ENCODE results near the gene EDARADD.

The EDARADD gene

DNA sequence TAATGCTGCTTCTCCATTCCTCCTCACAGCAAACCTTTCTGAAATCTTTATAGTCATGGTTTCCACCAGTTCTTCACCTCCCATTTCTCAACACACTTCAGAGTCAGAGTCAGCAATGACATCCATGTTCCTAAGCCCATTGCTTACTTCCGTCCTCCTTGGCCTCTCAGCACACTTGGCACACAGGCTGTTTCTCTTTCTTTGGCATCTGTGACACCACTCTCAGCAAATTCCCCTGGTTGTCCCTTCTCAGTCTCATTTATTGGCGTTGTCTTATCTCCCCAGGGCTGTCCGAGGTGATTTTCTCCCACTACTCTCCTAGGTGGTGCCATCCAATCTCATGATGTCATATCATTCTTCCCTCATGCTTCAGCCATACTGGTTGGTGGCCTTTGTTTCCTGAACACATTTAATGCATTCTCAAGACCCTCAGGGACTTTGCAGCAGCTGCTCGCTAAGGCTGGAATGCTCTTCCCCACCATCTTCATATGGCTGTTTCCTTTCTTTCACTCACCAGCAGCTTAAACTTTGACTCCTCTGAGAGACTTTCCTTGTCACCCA is 126.4 kb downstream of the EDARADD start:
- no peak for DNase-seq

DNA sequence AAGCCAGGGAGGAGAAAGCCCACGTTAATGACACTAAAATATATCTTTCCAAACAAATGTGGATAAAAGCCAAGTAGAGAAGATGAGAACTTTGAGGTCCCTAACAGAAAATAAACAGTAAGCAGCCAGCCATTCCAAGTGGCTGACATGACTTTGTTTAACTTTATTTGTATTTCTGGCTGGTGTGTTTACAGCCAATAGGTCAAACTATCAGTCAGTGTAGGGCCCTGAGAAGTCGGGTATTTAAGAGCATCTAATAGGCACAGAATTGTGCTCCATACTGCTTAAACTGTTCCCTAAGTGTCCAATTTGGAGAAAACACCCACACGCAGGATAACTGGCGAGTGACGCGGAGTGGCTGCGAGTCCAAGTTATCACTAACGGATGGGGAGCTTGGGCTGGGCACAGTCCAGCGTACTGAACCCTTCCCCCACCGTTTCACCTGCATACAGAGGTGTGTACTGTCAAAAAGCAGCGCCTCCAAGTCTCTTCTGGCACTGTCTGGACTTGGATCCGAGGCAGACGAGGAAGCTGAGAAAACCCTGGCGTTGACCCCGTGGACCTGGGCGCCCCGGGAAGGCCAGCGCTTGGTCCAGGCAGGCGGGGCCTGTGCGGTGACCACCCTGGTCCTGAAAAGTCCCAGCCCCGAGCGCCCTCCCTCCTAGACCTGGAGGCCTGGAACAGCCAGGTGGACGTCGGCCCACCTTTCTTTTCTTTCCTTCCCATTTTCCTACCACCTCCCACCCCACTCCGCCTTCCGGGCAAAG is 129.0 kb downstream of the EDARADD start:
- DNase-seq = no peak

DNA sequence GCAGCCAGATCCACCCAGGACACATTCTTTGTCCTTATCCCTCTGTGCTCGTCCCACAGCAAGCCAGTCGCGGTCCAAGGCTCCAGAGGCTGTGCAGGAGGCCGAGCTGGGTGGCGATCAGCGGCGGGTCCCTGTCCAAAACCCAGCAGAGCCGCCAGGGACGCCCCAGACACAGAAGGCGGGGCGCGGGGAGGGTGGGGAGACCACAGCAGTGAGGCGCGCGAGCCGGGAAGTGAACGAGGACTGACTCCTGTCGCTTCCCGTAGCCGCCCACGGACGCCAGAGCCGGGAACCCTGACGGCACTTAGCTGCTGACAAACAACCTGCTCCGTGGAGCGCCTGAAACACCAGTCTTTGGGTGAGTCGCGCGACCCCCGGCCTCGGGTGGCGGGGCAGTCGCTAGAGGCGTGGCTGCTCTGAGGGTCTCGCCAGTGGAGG is 129.6 kb downstream of the EDARADD start, which contains the start of gene LGALS8:
Gene LGALS8, plus strand, starts transcription at position 279 of the 438 bp plus-strand sequence. CDS start 2,089 bp downstream, outside the sequence.
- no peak for DNase-seq

DNA sequence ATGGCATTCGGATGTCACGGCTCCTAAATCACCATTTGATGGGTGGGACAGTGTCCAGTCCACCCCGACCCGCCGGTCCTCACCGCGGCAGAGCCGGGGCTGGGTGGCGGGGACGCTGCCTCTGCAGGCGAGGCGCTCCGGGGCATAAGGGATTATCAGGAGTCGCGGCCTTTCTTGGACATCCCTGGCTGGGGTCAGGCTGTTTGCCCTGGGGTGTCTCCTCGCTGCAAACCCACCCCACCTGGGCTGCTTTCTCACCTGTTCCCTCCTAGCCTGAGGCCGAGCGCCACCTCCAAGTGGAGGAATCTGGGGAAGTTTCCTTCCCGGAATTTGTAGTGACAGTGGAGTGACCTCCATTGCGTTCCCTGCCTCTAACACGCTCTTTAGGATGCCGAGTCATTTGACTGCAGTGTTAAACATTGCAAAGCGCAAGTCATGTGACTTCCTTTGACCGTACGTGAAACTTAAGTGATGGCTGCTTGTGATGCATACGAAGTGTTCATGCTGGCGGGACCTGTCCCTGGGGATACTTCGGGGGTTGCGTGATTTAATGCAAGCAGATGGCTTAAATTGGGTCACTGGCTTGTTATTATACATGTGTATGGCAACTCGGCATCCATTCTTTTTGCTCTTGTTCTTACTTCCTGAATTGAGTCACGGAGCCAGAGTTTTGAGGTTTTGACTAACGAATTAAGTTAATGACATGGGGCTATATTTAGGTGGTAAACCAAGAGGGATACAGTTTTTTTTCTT is 130.2 kb downstream of the EDARADD start:
- peak; percentile 36 for DNase-seq

DNA sequence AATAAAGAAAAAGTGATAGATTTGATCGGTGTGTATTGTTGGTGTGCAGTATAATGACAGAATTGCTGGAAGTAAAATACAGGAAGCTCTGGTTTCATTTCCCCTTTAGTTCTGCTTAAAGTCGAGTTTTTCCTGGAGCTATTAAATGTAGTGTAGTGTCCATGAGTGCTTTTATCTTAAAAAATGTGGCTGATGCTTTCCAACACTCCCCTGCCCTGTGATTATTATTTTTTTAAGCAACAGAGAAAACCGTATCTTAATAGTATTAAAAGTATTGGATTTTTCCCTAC is 130.8 kb downstream of the EDARADD start:
- no peak for DNase-seq

DNA sequence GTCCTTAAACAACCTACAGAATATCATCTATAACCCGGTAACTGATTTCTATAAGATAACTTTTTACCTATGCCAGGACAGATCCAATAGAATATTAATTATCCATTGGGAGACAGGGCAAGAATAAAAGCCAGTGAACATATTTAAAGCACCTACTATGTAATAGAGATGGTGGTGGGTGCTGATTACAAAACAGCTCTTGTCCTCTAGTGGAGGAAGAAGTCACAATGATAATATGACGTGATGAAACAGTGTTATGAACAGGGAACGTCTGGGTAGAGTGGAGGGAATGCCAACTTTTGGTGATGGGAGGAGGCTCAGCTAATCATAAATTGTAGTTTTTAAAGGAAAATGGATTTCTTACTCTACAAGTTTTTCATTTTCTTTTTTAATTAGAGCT is 132.0 kb downstream of the EDARADD start:
- no peak for DNase-seq

DNA sequence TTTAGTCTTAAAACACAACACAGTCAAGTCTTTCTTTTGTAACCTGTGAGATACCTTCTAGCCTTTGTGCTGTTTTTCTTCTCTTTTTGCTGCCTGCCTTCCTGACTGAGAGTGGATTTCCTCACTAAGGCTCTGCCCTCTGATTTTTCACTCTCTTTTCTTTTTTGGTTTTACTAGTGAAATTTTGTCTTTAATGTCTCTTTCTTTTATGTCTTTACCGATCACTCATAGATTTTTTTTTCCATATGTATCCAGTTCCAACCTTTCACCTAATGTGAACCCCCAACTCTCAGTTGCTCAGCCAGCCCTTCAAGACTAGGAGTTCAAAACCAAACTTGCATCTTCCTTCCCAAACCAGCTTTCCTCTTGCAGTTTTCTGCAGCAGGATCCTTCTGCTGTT is 136.2 kb downstream of the EDARADD start:
- no peak for DNase-seq

DNA sequence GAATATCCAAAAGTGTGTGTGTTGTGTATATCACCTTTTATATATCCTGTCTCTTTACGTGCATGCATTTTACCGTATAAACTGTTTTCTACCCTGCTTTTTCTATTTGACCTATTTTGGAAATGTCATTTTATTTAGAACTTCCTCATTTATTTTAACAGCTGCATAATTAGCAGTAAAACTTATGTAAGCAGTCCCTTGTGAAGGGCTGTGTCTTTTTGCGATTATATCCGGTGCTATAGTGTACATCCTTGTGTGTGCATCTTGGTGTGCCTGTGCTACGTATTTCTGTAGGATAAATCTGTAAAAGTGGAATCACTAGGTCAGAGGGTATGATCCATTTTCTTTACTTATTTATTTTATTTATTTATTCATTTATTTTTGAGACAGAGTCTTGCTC is 136.9 kb downstream of the EDARADD start:
- DNase-seq = no peak

DNA sequence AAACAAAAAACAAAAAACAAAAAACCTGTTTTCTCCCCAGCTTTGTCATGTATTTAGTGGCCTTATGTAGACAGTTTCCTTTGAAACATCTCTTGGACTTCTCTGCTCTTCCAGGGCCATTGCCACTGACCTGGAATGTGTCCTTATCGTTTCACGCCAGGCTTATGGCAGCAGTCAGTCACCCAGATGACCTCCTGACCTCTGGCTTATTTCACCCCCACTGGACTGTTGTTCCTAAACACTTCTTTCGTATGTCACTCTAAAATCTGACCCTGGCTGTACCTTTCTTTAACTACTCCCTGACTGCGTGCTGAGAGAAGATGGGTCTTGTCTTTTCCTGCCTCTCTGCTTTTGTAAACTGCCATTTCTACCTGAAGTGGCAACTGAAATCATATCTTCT is 138.8 kb downstream of the EDARADD start:
- no peak for DNase-seq

DNA sequence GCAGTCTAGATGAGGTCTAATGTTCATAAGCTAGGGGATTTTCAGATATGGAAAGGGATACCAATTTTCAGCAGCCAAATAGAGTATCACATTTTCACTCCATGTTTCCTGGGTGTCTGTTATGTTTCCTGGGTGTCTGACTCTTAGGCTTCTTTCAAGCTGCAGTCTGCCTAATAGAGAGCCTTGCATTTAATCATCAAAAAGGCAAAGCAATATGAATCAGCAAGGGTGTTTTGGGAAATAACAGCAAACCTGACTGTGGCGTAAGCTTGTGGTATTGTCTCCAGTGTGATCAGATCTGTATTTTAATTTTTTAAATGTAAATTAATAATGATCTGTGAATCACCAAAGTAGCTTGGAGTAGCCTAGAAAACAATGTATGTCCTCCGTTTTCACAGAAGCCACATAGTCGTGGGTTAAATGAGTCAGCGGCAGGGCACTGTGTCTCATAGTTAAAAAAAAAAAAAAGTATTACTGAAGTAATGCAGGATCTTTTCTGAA is 140.1 kb downstream of the EDARADD start:
- DNase-seq = no peak

All from NCI-H524 treated with DMSO at 0.1 percent for 48 hours (cell line).